ENCODE measurements around the gene AURKB. TPM values are rescaled to one million over a fixed set of nuclear protein-coding genes. Genes with fewer than 3 reads are reported as not detected.

Gene AURKB
- total and polyA plus RNA-seq, 2 of the 4 experiments (the other 2 are of a cell fraction), result 45.9 to 62.0 TPM

- no peak overlapping the region for H2AFZ ChIP-seq (replicated peaks; ENCODE audit: low read length, poor library complexity)
- no peak overlapping the region for H2AK5ac ChIP-seq (ENCODE audit: low read depth, low read length)
- dilution Hi-C loops (cut with HindIII; ENCODE audit: low sequenced_read_pairs, unreplicated experiment) (loop anchor here (25.0 kb wide), 1 partner anchor 123 kb away; the partner anchor contains the start of genes ALOXE3 and HES7), in situ Hi-C loops (cut with MboI; ENCODE audit: low sequenced_read_pairs) (no loop called here), intact Hi-C loops (cut with micrococcal nuclease) (no loop called here)
- no peak overlapping the region for H2BK5ac ChIP-seq (ENCODE audit: low read depth, low read length, poor library complexity, severe bottlenecking)
- no peaks in the 10 kb centered on the region for H3K4me1 ChIP-seq (ENCODE audit: control insufficient read depth, insufficient read depth, low read length)
- no TSS peak for BruUV-seq (replicated peaks)
- H3K56ac ChIP-seq (ENCODE audit: extremely low read depth, insufficient read depth, low read length), result no peak overlapping the region
- H3K9ac ChIP-seq (ENCODE audit: low read depth, low read length), result no peak overlapping the region
- no peak overlapping the region for H3K14ac ChIP-seq (replicated peaks; ENCODE audit: low read depth, low read length)
- DNase-seq, result no peak
- H2AK9ac ChIP-seq (replicated peaks; ENCODE audit: low read depth, low read length, poor library complexity), result no peak overlapping the region
- H3K79me1 ChIP-seq (ENCODE audit: low read depth in 1 of 2, low read length in 2 of 2), result no peaks in the 10 kb centered on the region; a peak in 1 of 4 replicates
- no peak overlapping the region for H4K5ac ChIP-seq (ENCODE audit: low read depth, low read length)
- no peak overlapping the region for H4K91ac ChIP-seq (ENCODE audit: insufficient read depth, low read depth, low read length)
- H3K27me3 ChIP-seq (ENCODE audit: control insufficient read depth, insufficient read depth, low read length), result no peaks in the 10 kb centered on the region
- 91% methylated on average over 6 of the region's 7 CpGs; no CpG with 5 or more reads in 1 of the 2 experiments for WGBS, 2 experiments (ENCODE audit: extremely low coverage in 2 of 2, insufficient read length in 1 of 2)
- H2BK20ac ChIP-seq (ENCODE audit: low read depth, low read length), result no peak overlapping the region
- TF ChIP-seq POLR2A (IDR thresholded peaks at IDR 0.05; ENCODE audit: low read depth, low read length) (no peak), FOS (IDR thresholded peaks at IDR 0.05; ENCODE audit: low read depth, low read length) (no peak), RCOR1 (IDR thresholded peaks at IDR 0.05; ENCODE audit: insufficient replicate concordance, low read length) (no peak), MAZ (IDR thresholded peaks at IDR 0.05; ENCODE audit: borderline replicate concordance, low read depth, low read length) (no peak), BHLHE40 (IDR thresholded peaks at IDR 0.05; ENCODE audit: low read depth, low read length) (no peak), CTCF (conservative IDR thresholded peaks at IDR 0.05; ENCODE audit: low read depth, low read length) (no peak), CHD1 (IDR thresholded peaks at IDR 0.05; ENCODE audit: low read depth, low read length) (no peak), SMC3 (IDR thresholded peaks at IDR 0.05; ENCODE audit: low read depth, low read length) (no peak), MAFK (IDR thresholded peaks at IDR 0.05; ENCODE audit: low read depth, low read length) (no peak), RAD21 (IDR thresholded peaks at IDR 0.05; ENCODE audit: low read length) (no peak), RFX5 (IDR thresholded peaks at IDR 0.05; ENCODE audit: low read depth, low read length) (no peak), NFE2L2 (IDR thresholded peaks at IDR 0.05; ENCODE audit: low read depth, low read length) (no peak), MXI1 (IDR thresholded peaks at IDR 0.05; ENCODE audit: borderline replicate concordance, low read depth, low read length) (no peak), CEBPB (IDR thresholded peaks at IDR 0.05; ENCODE audit: low read depth, low read length) (no peak), ELK1 (IDR thresholded peaks at IDR 0.05; ENCODE audit: borderline replicate concordance, low read depth, low read length) (no peak), USF2 (IDR thresholded peaks at IDR 0.05; ENCODE audit: low read depth, low read length) (no peak)
- H3K4me2 ChIP-seq (ENCODE audit: low read depth, low read length), result no peak overlapping the region
- H3K18ac ChIP-seq (ENCODE audit: low read depth, low read length), result no peak overlapping the region
- H3K4me3 ChIP-seq (ENCODE audit: insufficient read depth, low read depth, low read length), result no peak overlapping the region
- no peak overlapping the region for H3K23ac ChIP-seq (ENCODE audit: low read depth, low read length)
- CTCF ChIA-PET, result no interaction called here
- no peak overlapping the region for H2BK120ac ChIP-seq (ENCODE audit: low read depth, low read length)
- no peak for ATAC-seq (ENCODE audit: low read depth)
- no peaks in the 10 kb centered on the region for H3K9me1 ChIP-seq (ENCODE audit: insufficient read depth, low read length)
- no peaks in the 10 kb centered on the region for H3K9me3 ChIP-seq (ENCODE audit: control insufficient read depth, insufficient read depth, low read length)
- H3K36me3 ChIP-seq (ENCODE audit: control insufficient read depth, insufficient read depth, low read length), result peaks cover 49% of the 10 kb centered on the region
- no peaks in the 10 kb centered on the region for H4K20me1 ChIP-seq (ENCODE audit: insufficient read depth, low read length)
- no peak overlapping the region for H3K27ac ChIP-seq (ENCODE audit: insufficient read depth, low read length)
- POLR2A ChIA-PET (ENCODE audit: unreplicated experiment), result interaction anchor here (0.9 kb wide), 1 partner anchor 13 kb away, joined by 3 read pairs; no protein-coding TSS in a partner anchor
- no peak overlapping the region for H4K8ac ChIP-seq (ENCODE audit: low read depth in 2 of 2, low read length in 2 of 2)
- no peak overlapping the region for H3K4ac ChIP-seq (ENCODE audit: low read depth, low read length)
- H2BK15ac ChIP-seq (ENCODE audit: low read depth, low read length), result no peak overlapping the region
Observed at GRCh38 chr17:8235676-8236075, 25.3 kb upstream of the AURKB start.
